WTC11 (cell line): ENCODE results near the gene MADCAM1.

Experiments used
- AFF4 ChIP-seq: sonication (generic); formaldehyde crosslinking; IDR thresholded peaks from 2 replicates; pipeline ENCODE4 v1.8.1; 2023; ENCODE audit warnings: mild to moderate bottlenecking, missing genetic modification reagents, borderline replicate concordance
- CTCF ChIP-seq: fragments of 200-600 bp; IDR thresholded peaks from 2 replicates; pipeline ENCODE4 v1.8.0; 2022; ENCODE audit warnings: antibody characterized with exemption
- E2F5 ChIP-seq: sonication (generic); formaldehyde crosslinking; IDR thresholded peaks from 2 replicates; pipeline ENCODE4 v1.8.1; 2022; ENCODE audit warnings: mild to moderate bottlenecking, moderate library complexity, missing genetic modification reagents
- TP53 ChIP-seq: sonication (generic); formaldehyde crosslinking; IDR thresholded peaks from 2 replicates; pipeline ENCODE4 v1.8.1; 2023; ENCODE audit warnings: mild to moderate bottlenecking, missing genetic modification reagents
- USF2 ChIP-seq: sonication (generic); formaldehyde crosslinking; IDR thresholded peaks from 2 replicates; pipeline ENCODE4 v1.8.1; 2023; ENCODE audit warnings: mild to moderate bottlenecking, missing genetic modification reagents, moderate library complexity
- ZNF121 ChIP-seq: sonication (generic); formaldehyde crosslinking; IDR thresholded peaks from 2 replicates; pipeline ENCODE4 v1.8.0; 2023; ENCODE audit warnings: missing genetic modification reagents
- TF ChIP-seq, protein P1 (sequence below): sonication (generic); formaldehyde crosslinking; IDR thresholded peaks from 2 replicates; pipeline ENCODE4 v1.8.1; 2022; ENCODE audit warnings: low read depth, missing genetic modification reagents, borderline replicate concordance

- TF ChIP-seq, protein P1, sequence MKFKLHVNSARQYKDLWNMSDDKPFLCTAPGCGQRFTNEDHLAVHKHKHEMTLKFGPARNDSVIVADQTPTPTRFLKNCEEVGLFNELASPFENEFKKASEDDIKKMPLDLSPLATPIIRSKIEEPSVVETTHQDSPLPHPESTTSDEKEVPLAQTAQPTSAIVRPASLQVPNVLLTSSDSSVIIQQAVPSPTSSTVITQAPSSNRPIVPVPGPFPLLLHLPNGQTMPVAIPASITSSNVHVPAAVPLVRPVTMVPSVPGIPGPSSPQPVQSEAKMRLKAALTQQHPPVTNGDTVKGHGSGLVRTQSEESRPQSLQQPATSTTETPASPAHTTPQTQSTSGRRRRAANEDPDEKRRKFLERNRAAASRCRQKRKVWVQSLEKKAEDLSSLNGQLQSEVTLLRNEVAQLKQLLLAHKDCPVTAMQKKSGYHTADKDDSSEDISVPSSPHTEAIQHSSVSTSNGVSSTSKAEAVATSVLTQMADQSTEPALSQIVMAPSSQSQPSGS (CRISPR knock-in tag) = no peak
- TF ChIP-seq CTCF (no peak), USF2 (CRISPR knock-in tag) (no peak), TP53 (CRISPR knock-in tag) (no peak), E2F5 (CRISPR knock-in tag) (no peak), ZNF121 (no peak), AFF4 (CRISPR knock-in tag) (no peak)
Measured at GRCh38 chr19:530134-531008, 34.1 kb downstream of the MADCAM1 start.
